D341Med (cell line): ENCODE results near the gene RRAD.
"Not testable (repeated sequence)": the region's sequence is repeated elsewhere in the genome, so short reads cannot be mapped to it uniquely, and the experiment has no call there.

Experiments used
- DNase-seq: peaks from one replicate; pipeline ENCODE4 v3.0.0; 2012; ENCODE audit warnings: low spot score

The RRAD gene, protein sequence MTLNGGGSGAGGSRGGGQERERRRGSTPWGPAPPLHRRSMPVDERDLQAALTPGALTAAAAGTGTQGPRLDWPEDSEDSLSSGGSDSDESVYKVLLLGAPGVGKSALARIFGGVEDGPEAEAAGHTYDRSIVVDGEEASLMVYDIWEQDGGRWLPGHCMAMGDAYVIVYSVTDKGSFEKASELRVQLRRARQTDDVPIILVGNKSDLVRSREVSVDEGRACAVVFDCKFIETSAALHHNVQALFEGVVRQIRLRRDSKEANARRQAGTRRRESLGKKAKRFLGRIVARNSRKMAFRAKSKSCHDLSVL

DNA sequence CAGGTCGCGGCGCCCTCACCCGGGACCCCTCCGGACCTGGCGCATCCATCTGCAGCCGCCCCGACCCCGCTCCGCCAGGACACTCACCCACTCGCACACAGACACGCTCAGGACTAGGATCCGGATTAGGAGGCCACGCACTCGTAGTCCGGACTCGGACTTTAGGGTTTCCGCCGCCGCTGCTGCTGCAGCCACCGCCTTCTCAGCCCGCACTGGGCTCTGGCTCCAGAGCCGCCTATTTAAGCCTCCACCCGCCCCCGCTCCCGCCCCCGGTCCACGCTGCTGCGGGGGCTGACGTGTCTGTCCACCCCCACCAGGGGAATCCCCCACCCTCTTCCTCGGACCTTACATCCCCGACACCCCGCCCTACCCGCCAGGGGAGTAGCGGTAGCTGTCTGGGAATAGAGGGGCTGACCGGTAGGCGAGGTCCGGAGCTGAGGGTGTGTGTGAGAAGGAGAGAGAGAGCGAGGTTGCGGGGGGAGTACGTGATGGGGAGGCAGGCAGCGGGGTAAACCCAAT, at the start of gene RRAD:
Gene RRAD (minus strand): TSS at position 214 of the 519 bp plus-strand sequence. CDS start 356 bp downstream, outside the sequence.
- DNase-seq: no peak

DNA sequence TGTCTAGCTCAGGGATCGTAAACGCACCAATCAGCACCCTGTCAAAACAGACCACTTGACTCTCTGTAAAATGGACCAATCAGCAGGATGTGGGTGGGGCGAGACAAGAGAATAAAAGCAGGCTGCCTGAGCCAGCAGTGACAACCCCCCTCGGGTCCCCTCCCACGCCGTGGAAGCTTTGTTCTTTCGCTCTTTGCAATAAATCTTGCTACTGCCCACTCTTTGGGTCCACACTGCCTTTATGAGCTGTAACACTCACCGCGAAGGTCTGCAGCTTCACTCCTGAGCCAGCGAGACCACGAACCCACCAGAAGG, 49.6 kb upstream of the RRAD start:
- DNase-seq: not testable (repeated sequence)

DNA sequence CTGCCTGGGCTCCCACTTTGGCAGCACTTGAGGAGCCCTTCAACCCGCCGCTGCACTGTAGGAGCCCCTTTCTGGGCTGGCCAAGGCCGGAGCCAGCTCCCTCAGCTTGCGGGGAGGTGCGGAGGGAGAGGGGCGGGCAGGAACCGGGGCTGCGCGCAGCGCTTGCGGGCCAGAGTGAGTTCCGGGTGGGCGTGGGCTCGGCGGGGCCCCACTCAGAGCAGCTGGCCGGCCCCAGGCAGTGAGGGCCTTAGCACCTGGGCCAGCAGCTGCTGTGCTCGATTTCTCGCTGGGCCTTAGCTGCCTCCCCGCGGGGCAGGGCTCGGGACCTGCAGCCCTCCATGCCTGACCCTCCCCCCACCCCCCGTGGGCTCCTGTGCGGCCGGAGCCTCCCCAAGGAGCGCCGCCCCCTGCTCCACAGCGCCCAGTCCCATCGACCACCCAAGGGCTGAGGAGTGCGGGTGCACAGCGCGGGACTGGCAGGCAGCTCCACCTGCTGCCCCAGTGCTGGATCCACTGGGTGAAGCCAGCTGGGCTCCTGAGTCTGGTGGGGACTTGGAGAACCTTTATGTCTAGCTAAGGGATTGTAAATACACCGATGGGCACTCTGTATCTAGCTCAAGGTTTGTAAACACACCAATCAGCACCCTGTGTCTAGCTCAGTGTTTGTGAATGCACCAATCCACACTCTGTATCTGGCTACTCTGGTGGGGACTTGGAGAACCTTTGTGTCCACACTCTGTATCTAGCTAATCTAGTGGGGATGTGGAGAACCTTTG, 49.0 kb upstream of the RRAD start:
- DNase-seq: not testable (repeated sequence)

DNA sequence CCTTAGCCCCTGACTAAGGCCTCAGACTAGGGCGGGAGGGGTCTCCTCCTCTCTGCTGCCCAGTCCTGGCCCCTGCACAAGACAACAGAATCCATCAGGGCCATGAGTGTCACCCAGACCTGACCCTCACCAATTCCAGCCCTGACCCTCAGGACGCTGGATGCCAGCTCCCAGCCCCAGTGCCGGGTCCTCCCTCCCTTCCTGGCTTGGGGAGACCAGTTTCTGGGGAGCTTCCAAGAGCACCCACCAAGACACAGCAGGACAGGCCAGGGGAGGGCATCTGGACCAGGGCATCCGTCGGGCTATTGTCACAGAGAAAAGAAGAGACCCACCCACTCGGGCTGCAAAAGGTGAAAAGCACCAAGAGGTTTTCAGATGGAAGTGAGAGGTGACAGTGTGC, 48.4 kb upstream of the RRAD start:
- DNase-seq: no peak

DNA sequence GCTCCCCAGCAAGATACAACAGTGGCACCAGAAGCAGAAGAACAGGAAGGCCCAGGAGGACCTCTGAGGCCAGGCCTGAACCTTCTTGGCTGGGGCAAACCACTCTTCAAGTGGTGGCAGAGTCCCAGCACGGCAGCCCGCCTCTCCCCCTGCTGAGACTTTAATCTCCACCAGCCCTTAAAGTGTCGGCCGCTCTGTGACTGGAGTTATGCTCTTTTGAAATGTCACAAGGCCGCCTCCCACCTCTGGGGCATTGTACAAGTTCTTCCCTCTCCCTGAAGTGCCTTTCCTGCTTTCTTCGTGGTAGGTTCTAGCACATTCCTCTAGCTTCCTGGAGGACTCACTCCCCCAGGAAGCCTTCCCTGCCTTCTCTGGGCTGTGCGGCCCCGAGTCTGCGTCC, 47.6 kb upstream of the RRAD start:
- DNase-seq: no peak

DNA sequence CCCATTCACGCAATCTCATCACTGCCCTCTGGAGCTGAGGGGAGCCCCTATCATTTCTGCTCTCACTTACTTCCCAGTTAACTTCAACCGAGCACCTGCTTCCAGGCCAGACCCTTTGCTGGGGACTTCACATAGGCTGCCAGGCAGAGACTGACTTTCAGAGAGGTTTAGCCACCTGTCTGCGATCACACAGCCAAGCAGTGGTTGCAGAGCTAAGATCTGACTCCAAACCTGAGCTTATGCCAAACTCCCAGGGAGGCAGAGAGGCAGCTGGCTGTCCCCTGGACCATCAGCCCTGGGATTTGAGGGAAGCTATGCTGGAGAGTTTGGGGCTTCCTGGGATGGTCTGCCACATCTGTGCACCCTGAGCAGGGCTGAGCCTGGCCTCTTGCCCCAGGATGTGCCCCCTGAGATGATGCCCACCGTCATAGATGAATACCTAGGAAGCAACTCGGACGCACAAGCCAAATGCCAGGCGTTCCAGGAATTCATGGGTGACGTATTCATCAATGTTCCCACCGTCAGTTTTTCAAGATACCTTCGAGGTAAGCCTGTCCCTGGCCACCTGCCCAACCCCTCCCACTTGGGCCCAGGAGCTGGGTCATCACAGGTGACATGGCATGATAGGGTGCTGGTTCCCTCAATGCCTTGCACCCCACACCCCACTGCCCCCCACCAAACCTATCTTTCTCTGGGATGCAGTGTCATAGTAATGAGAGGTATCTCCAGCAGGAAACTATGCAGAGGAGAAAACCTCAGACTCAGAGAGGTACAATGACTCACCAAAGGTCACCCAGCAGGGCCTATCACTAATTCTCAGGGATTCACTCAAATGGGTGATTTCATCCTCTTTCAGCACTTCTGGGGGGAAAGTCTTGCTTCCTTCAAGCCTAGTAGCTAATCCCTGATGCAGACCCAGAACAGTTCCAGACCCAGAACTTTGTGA, 45.7 kb upstream of the RRAD start:
- DNase-seq: no peak

DNA sequence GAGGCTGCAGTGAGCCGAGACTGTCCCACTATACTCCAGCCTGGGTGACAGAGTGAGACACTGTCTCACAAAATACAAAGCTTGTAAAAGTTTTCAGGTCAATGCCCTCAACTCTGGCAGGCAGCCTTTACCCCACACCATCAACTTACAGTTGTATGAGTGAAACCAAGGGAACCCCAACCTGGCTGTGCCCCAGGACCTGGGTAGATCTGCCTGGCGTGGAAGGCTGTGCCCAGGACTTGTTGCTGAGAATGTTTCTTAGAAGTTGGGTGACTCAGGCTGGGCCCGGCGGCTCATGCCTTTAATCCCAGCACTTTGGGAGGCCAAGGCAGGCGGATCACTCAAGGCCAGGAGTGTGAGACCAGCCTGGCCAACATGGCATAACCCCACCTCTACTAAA, 43.5 kb upstream of the RRAD start:
- DNase-seq: no peak

DNA sequence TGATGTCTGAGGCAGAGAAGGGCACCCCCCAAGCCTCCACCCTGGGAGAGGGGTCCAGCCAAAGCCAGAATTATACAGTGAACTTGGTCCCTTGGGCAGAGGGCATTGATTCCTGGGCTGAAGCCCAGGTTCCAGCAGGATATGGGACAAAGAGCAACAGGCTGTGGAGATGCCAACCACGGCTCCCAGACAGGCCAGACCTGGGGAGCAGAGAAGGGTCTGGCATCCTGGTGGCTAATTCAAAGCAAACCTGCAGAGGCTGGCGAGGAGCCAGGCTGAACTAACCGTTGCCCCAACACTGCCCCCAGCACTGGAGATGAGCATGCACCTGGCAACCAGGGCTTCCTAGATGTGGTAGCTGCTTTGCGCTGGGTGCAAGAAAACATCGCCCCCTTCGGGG, 38.7 kb upstream of the RRAD start:
- no peak for DNase-seq

DNA sequence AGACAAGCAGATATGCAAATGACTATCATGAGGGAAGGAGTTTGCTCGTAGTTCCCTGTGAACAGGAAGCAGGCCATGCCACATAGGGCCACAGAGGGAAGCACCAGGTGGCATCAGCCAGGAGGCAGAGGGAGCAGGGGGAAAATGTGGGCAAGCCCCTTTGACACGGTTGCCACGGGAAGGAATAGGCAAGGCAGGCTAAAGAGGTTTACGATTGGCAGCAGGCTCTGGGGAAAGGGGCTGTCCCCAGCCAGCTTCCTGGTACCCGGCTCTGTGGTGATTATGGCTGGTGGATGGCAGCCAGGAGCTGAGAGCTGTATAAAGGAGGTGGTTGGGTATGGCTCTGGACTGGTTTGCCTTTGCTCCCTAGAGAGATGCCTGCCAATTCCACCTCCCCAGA, 36.6 kb upstream of the RRAD start:
- DNase-seq: peak; percentile 76

DNA sequence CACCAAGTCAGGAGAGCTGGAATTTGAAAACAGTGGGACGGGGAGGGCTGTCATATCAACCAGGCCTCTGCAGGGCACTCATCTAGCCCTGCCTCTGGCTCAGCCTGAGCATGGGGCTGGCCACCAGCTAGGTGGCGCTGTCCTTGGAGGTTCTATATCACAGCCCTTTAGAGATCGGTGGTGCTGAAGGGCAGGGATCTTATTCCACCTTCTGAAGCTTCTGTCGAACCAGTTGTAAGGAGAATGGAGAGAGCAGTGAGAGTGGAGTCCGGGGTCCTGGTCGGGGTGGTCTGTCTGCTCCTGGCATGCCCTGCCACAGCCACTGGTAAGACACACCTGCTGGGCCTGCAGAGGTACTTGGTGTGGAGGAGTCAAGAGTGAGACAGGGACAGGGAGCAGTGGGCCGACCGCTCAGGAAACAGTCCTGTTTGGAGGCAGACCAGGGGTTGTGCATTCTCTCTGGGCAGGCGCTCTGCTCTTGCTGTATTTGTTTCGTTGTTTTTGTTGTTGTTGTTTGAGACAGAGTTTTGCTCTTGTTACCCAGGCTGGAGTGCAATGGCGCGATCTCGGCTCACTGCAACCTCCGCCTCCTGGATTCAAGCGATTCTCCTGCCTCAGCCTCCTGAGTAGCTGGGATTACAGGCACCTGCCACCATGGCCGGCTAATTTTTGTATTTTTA, 35.9 kb upstream of the RRAD start, which contains the start of gene CES3:
Gene CES3 (plus strand): TSS at position 202 of the 680 bp plus-strand sequence. CDS start 42 bp downstream, at position 244.
- DNase-seq: peak; percentile 86

DNA sequence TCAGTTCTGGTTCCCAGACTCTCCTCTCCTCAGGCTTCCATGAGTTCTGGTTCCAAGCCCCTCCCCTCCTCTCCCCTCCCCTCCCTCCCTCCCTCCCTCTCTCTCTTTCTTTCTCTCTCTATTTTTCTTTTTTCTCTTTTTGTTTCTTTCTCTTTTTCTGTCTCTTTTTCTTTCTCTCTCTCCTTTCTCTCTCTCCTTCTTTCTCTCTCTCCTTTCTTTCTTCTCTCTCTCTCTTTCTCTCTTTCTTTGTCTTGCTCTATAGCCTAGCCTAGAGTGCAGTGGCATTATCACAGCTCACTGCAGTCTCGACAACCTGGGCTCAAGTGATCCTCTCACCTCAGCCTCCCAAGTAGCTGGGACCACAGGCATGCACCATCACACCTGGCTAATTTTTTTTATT, 34.9 kb upstream of the RRAD start:
- DNase-seq: no peak

DNA sequence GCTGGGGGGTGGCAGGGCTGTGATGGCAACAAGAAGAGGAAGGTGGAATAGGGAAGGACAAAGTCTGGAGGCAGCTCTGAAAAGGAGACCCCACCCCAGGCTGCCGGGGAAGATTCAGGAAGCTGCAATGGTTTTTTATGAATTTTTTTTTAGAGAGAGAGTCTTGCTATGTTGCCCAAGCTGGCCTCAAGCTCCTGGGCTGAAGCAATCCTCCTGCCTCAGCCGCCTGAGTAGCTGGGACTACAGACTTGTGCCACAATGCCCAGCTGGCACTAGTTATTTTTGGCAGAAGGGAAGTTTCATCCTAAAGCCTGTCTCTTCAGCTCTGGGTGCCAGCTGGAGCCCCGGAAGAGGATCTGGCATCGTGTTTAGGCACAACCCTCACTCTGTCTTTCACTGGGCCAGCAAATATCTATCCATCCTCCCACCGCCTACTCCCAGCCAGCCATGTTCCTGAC, 34.4 kb upstream of the RRAD start:
- DNase-seq: no peak

DNA sequence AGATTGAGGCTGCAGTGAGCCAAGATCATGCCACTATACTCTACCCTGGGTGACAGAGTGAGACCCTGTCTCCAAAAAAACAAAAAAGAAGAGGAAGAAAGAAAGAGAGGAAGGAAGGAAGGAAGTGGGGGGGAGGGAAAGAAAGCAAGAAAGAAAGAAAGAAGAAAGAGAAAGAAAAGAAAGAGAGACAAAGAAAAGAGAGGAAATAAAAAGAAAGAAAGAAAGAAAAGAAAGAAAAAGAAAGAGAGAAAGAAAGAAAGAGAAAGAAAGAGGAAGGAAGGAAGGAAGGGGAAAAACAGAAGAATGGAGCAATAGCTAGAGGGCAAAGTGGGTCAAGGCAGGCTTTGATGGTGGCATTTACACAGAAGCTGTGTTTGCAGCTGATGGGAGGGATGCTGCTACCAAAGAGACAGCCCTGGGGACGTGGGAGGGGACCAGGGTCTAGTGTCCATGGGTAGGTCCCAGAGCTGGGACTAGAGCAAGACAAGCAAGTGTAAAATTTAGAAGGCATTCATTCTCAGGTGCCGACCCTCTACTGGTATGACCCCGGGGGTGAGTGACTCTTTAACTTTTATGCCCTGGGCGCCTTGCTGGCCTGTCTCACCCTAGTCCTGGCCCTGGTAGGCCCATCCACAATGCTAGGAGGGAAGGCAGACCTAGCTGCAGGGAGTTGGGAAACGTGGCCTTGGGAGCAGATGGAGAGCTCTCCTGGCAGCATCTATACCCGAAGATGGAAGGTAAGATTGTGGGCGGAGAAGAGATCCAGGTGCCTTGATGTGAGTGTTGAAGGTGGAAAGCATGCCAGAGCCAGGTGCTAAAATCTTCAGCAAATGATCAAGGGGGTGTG, 33.7 kb upstream of the RRAD start:
- no peak for DNase-seq

DNA sequence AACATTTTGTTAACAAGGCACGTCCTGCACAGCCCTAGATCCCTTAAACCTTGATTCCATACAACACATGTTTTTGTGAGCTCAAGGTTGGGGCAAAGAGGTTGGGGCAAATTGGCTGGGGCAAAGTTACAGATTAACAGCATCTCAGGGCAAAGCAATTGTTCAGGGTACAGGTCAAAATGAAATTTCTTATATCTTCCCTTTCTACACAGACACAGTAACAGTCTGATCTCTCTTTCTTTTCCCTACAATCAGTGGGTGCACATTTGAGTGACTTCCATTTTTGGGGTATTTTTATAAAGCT, 30.8 kb upstream of the RRAD start:
- DNase-seq: not testable (repeated sequence)

DNA sequence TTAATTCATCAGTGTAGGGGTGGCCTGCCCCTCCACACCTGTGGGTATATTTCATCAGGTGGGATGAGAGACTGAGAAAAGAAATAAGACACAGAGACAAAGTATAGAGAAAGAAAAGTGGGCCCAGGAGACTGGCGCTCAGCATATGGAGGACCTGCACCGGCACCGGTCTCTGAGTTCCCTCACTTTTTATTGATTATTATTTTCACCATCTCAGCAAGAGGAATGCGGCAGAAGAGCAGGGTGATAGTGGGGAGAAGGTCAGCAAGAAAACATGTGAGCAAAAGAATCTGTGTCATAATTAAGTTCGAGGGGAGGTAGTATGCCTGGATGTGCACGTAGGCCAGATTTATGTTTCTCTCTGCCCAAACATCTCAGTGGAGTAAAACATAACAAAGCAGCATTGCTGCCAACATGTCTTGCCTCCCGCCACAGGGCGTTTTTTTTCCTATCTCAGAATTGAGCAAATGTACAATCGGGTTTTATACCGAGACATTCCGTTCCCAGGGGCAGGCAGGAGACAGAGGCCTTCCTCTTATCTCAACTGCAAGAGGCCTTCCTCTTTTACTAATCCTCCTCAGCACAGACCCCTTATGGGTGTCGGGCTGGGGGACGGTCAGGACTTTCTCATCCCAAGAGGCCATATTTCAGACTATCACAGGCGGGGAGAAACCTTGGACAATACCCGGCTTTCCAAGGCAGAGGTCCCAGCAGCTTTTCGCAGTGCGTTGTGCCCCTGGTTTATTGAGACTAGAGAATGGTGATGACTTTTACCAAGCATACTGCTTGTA, 30.2 kb upstream of the RRAD start:
- not testable (repeated sequence) for DNase-seq

DNA sequence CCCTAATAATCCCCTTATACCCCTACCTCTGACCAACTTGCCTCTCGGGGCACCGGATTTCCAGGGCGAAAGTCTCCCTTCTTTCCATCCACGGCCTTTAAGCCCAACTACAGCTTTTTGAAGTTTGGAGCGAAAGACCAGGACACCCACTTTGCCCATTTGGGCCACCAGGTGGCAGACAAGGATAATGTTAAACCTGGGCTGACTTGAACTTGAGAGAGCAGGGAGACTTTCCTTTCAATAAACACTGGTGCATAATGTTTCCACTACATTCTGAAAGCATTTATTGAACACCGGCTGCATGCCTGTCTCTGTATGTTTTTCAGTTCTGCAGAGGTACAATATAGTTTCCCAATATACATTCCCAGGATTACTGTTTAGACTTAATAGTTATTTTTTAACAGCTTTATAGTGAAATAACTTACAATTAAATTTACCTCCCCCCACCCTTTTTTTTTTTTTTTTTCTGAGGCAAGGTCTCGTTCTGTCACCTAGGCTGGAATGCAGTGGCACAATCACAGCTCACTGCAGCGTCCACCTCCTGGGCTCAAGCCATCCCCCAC, 28.8 kb upstream of the RRAD start:
- DNase-seq: peak; percentile 71

DNA sequence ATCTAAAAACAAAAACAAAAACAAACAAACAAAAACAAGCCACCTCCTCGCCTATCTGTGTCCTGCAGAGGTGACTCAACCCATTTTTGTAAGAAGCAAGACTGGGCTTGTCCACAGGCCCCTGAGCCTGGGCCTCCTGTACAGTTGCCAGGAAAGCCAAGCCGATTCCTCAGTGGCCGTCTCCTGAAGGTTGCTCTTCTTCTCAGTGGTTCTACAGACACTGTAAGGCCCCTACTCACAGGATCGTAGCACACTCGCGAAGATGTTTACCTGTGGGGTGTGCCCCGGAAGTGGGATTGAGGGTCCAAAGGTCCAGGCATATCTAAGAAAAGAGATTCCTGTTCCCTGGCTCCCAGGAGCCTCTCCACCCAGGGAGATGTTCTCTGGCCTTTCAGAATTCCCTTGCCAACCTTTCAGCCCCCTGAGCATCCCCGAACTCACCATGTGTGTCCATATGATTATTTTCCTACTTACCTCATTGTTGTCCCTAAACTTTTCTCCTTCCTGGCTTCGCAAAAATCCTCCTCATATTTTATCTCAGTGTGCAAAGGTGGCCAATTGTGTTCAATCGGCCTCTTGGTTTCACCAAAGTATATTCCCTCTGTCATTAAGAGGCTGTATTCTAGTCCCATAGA, 28.2 kb upstream of the RRAD start:
- no peak for DNase-seq

DNA sequence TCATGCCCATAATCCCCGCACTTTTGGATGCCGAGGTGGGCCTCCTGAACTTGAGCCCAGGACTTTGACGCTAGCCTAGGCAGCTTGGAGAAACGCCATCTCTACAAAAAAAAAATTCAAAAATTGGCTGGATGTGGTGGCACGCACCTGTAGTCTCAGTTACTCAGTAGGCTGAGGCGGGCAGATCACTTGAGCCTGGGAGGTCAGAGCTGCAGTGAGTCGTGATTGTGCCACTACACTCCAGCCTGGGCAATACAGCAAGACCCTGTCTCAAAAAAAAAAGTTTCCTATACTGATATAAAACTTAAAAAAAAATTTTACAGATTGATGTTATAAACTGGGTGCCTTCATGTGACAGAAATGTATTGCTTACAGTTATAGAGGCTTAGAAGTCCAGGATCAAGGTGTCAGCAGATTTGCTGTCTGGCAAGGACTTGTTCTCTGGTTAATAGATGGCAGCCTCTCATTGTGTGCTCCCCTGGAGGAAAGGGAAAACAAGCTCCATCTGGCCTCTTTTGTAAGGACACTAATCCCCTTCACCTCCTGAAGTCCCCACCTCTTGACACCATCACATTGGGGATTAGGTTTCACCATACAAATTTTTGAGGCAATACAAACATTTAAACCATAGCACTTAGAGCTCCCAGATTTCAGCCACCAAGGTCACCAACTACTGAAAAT, 27.2 kb upstream of the RRAD start:
- no peak for DNase-seq
